ENCODE data around the gene LRRC47.

The LRRC47 gene

DNA sequence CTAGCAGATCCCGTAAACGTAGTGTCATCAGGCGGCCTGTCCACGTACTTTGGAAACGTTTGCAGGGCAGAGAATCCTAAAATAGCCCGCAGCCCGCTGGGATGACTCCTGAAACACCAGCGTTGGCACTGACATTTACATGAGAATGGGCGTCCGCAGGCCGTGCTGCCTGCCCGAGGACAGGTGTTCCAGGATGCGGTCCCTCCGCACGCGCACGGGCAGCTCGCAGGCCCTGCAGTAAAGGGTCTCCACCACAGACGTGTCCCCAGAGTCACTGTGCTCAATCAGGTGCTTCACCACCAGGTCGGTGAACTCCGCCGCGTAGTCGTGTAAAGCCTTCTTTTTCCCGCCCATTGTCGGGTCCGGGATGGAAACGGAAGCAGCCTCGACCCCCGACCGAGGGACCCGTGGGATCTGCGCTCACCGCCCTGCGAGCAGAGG lies 49.9 kb downstream of the LRRC47 start:
- no peak for DNase-seq

GRCh38 chr1:3745590-3746381 lies 50.5 kb downstream of the LRRC47 start:
- DNase-seq = no peak

DNA sequence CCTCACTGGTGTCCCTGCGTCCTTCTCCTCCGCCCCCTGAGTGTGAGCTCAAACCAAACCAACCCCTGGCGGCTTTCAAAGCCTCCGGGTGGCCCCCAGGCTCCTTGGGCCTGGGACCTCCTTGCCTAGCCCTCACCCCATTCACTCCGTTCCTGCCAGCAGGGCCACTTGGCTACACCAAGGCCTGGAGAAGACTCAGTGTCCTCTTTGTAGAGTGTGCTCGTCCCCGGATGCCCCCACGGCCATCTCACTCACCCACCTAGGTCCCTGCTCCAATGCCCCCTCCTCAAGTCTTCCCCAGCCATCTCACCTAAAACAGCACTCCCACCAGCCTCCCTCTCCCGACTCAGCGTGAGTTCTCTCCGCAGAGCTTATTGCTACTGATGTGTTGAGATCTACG lies 51.2 kb downstream of the LRRC47 start:
- no peak for DNase-seq

DNA sequence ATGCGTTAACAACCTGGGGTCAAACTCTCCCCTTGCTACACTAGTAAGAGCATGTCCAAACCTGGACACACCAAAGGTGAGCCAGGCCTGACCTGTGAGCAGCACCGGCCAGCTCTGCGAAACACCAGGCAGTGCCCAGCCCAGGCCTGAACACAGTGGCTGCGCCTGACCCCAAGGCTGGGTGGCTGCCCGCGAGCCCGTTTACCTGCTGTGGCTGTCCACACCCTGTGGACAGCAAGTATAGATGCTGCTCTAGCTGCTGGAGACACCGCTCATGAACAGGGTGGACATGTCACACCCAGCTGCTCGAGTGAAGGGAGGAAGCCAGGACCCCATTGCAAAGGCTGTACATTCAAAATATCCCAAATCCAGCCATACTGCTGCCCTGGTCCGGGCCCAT lies 51.7 kb downstream of the LRRC47 start:
- DNase-seq = no peak

- no peak for DNase-seq
Measured at GRCh38 chr1:3743826-3744225, 52.5 kb downstream of the LRRC47 start.

DNA sequence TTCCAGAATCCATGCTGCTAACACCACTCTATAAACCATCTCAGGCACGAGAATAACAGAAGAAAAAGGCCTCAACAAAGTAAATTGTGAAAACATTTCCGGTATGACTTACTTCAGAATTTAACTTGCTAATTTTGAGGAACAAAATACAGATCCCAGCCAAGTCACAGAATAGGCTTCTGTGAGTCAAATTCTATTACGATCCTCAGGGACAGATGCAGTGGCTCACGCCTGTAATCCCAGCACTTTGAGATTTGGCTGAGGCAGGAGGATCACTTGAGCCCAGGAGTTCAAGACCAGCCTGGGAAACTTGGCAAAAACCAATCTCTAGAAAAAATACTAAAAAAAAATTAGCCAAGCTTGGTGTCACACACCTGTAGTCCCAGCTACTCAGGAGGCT lies 52.9 kb downstream of the LRRC47 start:
- no peak for DNase-seq

DNA sequence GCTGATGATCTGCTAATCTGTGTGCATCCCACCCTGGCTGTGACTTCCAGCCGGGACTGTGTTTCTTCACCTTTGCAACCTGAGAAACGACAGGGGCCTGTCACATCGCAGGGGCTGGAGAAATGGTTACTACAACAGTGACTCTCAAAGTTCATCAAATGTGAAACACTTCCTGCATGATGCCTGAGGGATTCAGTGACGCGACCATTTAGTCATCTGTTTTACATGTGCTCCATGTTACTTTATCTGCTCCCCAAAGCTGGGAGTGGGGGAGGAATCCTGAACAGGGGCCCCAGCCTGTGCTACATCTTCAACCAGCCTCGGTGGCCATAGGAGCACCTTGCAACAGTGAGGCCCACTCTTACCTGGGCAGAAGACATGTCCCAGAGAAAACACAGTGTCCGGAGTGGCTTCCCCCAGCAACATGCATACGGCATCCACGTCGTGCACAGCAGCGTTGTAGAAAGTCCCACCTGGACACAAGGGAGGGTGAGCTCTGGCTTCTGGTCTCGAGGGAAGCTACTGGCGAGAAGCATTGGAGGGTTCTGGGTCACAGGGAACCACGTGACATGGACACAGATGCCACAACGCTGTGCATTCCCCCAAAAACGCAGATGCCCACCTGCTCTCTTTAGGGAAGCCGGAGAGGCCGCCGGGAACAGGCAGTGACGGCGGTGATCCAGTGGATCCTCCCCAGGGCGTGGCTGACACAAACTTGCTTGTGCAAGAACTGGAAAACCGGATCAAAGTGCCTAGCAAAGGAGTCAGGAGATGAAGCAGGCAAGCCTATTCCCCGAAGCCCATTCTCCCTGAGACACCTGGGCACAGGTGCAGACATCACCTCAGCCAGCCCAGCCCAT lies 53.6 kb downstream of the LRRC47 start:
- no peak for DNase-seq

- no peak for DNase-seq
Measured at GRCh38 chr1:3741566-3742438, 54.5 kb downstream of the LRRC47 start.

- DNase-seq = no peak
Measured at GRCh38 chr1:3740752-3741151, 55.5 kb downstream of the LRRC47 start.

DNA sequence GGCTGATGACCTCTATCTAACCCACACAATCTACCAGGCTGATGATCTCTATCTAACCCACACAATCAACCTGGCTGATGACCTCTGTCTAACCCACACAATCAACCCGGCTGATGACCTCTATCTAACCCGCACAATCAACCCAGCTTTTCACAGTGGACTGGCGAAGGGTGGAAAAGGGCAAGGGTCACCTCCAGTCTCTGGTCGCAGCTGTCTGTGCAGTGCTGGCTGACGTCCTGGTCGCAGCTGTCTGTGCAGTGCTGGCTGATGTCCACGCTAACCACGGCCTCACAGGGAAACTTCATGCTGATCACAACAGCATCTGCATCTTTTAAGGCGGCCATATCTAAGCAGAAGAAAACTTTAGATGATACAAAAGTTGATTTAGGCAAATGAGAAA lies 56.3 kb downstream of the LRRC47 start:
- no peak for DNase-seq

GRCh38 chr1:3738943-3739342 lies 57.4 kb downstream of the LRRC47 start:
- no peak for DNase-seq

DNA sequence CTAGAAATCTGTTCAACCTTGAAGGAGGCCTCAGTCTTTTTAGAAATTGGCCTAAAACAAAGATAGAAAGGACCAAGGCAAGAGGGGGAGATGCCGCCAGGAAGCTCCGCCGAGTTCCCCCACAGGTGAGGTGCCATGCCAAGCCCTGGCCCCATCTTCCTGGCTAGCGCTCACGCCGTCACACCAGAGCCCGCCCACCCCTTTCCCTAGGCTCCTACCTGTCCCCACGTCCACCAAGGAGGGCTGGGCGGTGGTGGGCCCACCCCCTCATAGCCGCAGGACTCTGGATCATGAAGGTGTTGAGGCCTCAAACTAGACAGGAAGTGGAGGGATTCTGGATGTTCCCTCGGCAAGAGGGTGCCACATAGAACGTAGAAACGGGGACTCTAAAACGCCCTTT lies 59.6 kb downstream of the LRRC47 start:
- no peak for DNase-seq

GRCh38 chr1:3736131-3736561 lies 60.2 kb downstream of the LRRC47 start:
- DNase-seq = no peak

GRCh38 chr1:3735688-3736087 lies 60.6 kb downstream of the LRRC47 start:
- DNase-seq = no peak

- no peak for DNase-seq
Measured at GRCh38 chr1:3735027-3735681, 61.1 kb downstream of the LRRC47 start.

- DNase-seq = no peak
Measured at GRCh38 chr1:3734602-3735001, 61.7 kb downstream of the LRRC47 start.

GRCh38 chr1:3733883-3734589 lies 62.3 kb downstream of the LRRC47 start:
- no peak for DNase-seq

GRCh38 chr1:3733094-3733882 lies 63.0 kb downstream of the LRRC47 start:
- DNase-seq = no peak

GRCh38 chr1:3732434-3733093 lies 63.7 kb downstream of the LRRC47 start:
- no peak for DNase-seq
